Sigmoid colon (tissue), 4 donors: Measurements from ENCODE around the gene PLTP.

Experiments used
- CTCF ChIP-seq, 4 experiments: fragments of 450-650 bp in 3 of 4; fragments of 200-600 bp in 1 of 4; IDR thresholded peaks; one replicate each; pipeline ENCODE4 v1.5.1; 2016 to 2019; ENCODE audit warnings: antibody characterized with exemption in 4 of 4, mild to moderate bottlenecking in 3 of 4, moderate library complexity in 2 of 4
- POLR2AphosphoS5 ChIP-seq, 4 donors: sonication (generic); formaldehyde crosslinking; IDR thresholded peaks; one replicate each; pipeline ENCODE4 v1.6.1; 2017; ENCODE audit warnings: antibody characterized with exemption in 4 of 4

- no peak for TF ChIP-seq POLR2AphosphoS5 (IDR thresholded peaks at IDR 0.05)
- TF ChIP-seq CTCF (IDR thresholded peaks at IDR 0.05), result no peak
These were observed 7.8 kb upstream of the PLTP start for GRCh38 chr20:45919542-45920399.
